Fibroblast of peridontal ligament (primary cell): ENCODE results near the gene PAN2.
"Not testable (repeated sequence)": the region's sequence is repeated elsewhere in the genome, so short reads cannot be mapped to it uniquely, and the experiment has no call there.

Experiments
- DNase-seq: peaks from one replicate; pipeline ENCODE4 v3.0.0-alpha.2; 2010; ENCODE audit errors: extremely low read depth

Gene PAN2

GRCh38 chr12:56347255-56347654 is 13.5 kb upstream of the PAN2 start:
- DNase-seq, result not testable (repeated sequence)

GRCh38 chr12:56346675-56347074 is 12.9 kb upstream of the PAN2 start:
- DNase-seq, result no peak

- DNase-seq, result not testable (repeated sequence)
Measured at GRCh38 chr12:56342290-56342689, 8.5 kb upstream of the PAN2 start.

- no peak for DNase-seq
Measured at GRCh38 chr12:56341616-56342015, 7.8 kb upstream of the PAN2 start.

- no peak for DNase-seq
Measured at GRCh38 chr12:56339158-56339422, 5.3 kb upstream of the PAN2 start.

GRCh38 chr12:56338308-56339157 is 4.7 kb upstream of the PAN2 start, which contains the start of gene IL23A:
Gene IL23A (plus strand): TSS chr12:56338884. CDS start chr12:56339045, 161 bp downstream.
- no peak for DNase-seq

- DNase-seq, result no peak
Measured at GRCh38 chr12:56337753-56338251, 4.0 kb upstream of the PAN2 start.

GRCh38 chr12:56336361-56337167 is 2.8 kb upstream of the PAN2 start:
- DNase-seq, result no peak

- not testable (repeated sequence) for DNase-seq
Measured at GRCh38 chr12:56335527-56335926, 1.7 kb upstream of the PAN2 start.

GRCh38 chr12:56334490-56334793 is 642 bp upstream of the PAN2 start:
- no peak for DNase-seq

- DNase-seq, result no peak
Measured at GRCh38 chr12:56333197-56333678, 562 bp downstream of the PAN2 start.

- DNase-seq, result no peak
Measured at GRCh38 chr12:56332512-56333196, 1.1 kb downstream of the PAN2 start.

- no peak for DNase-seq
Measured at GRCh38 chr12:56330936-56331490, 2.8 kb downstream of the PAN2 start.

- DNase-seq, result no peak
Measured at GRCh38 chr12:56326533-56326932, 7.3 kb downstream of the PAN2 start.

GRCh38 chr12:56326126-56326525 is 7.7 kb downstream of the PAN2 start:
- DNase-seq, result no peak

- DNase-seq, result no peak
Measured at GRCh38 chr12:56324206-56324605, 9.6 kb downstream of the PAN2 start.

- not testable (repeated sequence) for DNase-seq
Measured at GRCh38 chr12:56321610-56322009, 12.2 kb downstream of the PAN2 start.

GRCh38 chr12:56321027-56321426 is 12.8 kb downstream of the PAN2 start:
- DNase-seq, result no peak

GRCh38 chr12:56317675-56318074 is 16.1 kb downstream of the PAN2 start:
- no peak for DNase-seq

GRCh38 chr12:56315622-56316473 is 18.0 kb downstream of the PAN2 start, which contains the start of gene CNPY2:
Gene CNPY2 (minus strand): TSS chr12:56315988. CDS start chr12:56315217, 771 bp downstream.
- peak; percentile 95 for DNase-seq

GRCh38 chr12:56315249-56315621 is 18.6 kb downstream of the PAN2 start:
- DNase-seq, result no peak
